ENCODE measurements around the gene MBTPS1.

The MBTPS1 gene

GRCh38 chr16:84116720-84117493, at the start of gene MBTPS1:
Gene MBTPS1, minus strand, starts transcription at chr16:84116942. Its CDS starts 15,159 bp downstream, at chr16:84101783.
- no peaks in the 10 kb centered on the region for H3K9me3 ChIP-seq (ENCODE audit: low read length)
- no peaks in the 10 kb centered on the region for H3K27me3 ChIP-seq (ENCODE audit: control insufficient read depth in 1 of 2, insufficient read depth in 2 of 2, low read length in 2 of 2)
- peak within 1 kb of the TSS; percentile 80 for H3K9ac ChIP-seq (ENCODE audit: low read length)
- peak within 1 kb of the TSS; percentile 90 for H3K27ac ChIP-seq (ENCODE audit: low read depth, low read length)
- H3K4me3 ChIP-seq (ENCODE audit: low read depth in 1 of 2, low read length in 2 of 2) = peak within 1 kb of the TSS; percentile 94 to 95
- H3K4me1 ChIP-seq (ENCODE audit: insufficient read depth, low read length) = peaks cover 16% of the 10 kb centered on the region
- H3K36me3 ChIP-seq (ENCODE audit: insufficient read depth, low read length) = no peaks in the 10 kb centered on the region

- Histone ChIP-seq H3K4me3 (ENCODE audit: low read depth in 1 of 2, low read length in 2 of 2) (no peak overlapping the region), H3K9ac (ENCODE audit: low read length) (no peak overlapping the region), H3K9me3 (ENCODE audit: low read length) (no peaks in the 10 kb centered on the region), H3K36me3 (ENCODE audit: insufficient read depth, low read length) (no peaks in the 10 kb centered on the region), H3K4me1 (ENCODE audit: insufficient read depth, low read length) (no peaks in the 10 kb centered on the region), H3K27ac (ENCODE audit: low read depth, low read length) (no peak overlapping the region), H3K27me3 (ENCODE audit: control insufficient read depth in 1 of 2, insufficient read depth in 2 of 2, low read length in 2 of 2) (peaks cover 0 to 9% of the 10 kb centered on the region in 2 donors)
These were observed 49.0 kb upstream of the MBTPS1 start for GRCh38 chr16:84165746-84166145.

GRCh38 chr16:84161801-84162200, 45.1 kb upstream of the MBTPS1 start:
- H3K4me3 ChIP-seq (ENCODE audit: low read depth in 1 of 2, low read length in 2 of 2) = no peak overlapping the region
- no peaks in the 10 kb centered on the region for H3K36me3 ChIP-seq (ENCODE audit: insufficient read depth, low read length)
- peaks cover 0 to 4% of the 10 kb centered on the region in 2 donors for H3K27me3 ChIP-seq (ENCODE audit: control insufficient read depth in 1 of 2, insufficient read depth in 2 of 2, low read length in 2 of 2)
- no peak overlapping the region for H3K9ac ChIP-seq (ENCODE audit: low read length)
- no peaks in the 10 kb centered on the region for H3K9me3 ChIP-seq (ENCODE audit: low read length)
- H3K4me1 ChIP-seq (ENCODE audit: insufficient read depth, low read length) = no peaks in the 10 kb centered on the region
- H3K27ac ChIP-seq (ENCODE audit: low read depth, low read length) = no peak overlapping the region

- Histone ChIP-seq H3K27me3 (ENCODE audit: control insufficient read depth in 1 of 2, insufficient read depth in 2 of 2, low read length in 2 of 2) (peaks cover 0 to 4% of the 10 kb centered on the region in 2 donors), H3K36me3 (ENCODE audit: insufficient read depth, low read length) (no peaks in the 10 kb centered on the region), H3K4me1 (ENCODE audit: insufficient read depth, low read length) (no peaks in the 10 kb centered on the region)
These were observed 44.3 kb upstream of the MBTPS1 start for GRCh38 chr16:84161037-84161436.

GRCh38 chr16:84159800-84160199, 43.1 kb upstream of the MBTPS1 start:
- H3K9ac ChIP-seq (ENCODE audit: low read length) = no peak overlapping the region
- no peak overlapping the region for H3K4me3 ChIP-seq (ENCODE audit: low read depth in 1 of 2, low read length in 2 of 2)
- H3K27me3 ChIP-seq (ENCODE audit: control insufficient read depth in 1 of 2, insufficient read depth in 2 of 2, low read length in 2 of 2) = peaks cover 0 to 4% of the 10 kb centered on the region in 2 donors
- no peak overlapping the region for H3K27ac ChIP-seq (ENCODE audit: low read depth, low read length)
- H3K36me3 ChIP-seq (ENCODE audit: insufficient read depth, low read length) = no peaks in the 10 kb centered on the region
- H3K9me3 ChIP-seq (ENCODE audit: low read length) = no peaks in the 10 kb centered on the region
- H3K4me1 ChIP-seq (ENCODE audit: insufficient read depth, low read length) = no peaks in the 10 kb centered on the region

More at GRCh38 chr16:84161037-84161436, 44.3 kb upstream of the MBTPS1 start:
- Histone ChIP-seq H3K4me3 (ENCODE audit: low read depth in 1 of 2, low read length in 2 of 2) (no peak overlapping the region), H3K9ac (ENCODE audit: low read length) (no peak overlapping the region), H3K9me3 (ENCODE audit: low read length) (no peaks in the 10 kb centered on the region), H3K27ac (ENCODE audit: low read depth, low read length) (no peak overlapping the region)

- H3K4me1 ChIP-seq (ENCODE audit: insufficient read depth, low read length) = no peaks in the 10 kb centered on the region
- no peaks in the 10 kb centered on the region for H3K36me3 ChIP-seq (ENCODE audit: insufficient read depth, low read length)
- H3K9ac ChIP-seq (ENCODE audit: low read length) = no peak overlapping the region
- no peaks in the 10 kb centered on the region for H3K9me3 ChIP-seq (ENCODE audit: low read length)
- no peak overlapping the region for H3K4me3 ChIP-seq (ENCODE audit: low read depth in 1 of 2, low read length in 2 of 2)
- H3K27me3 ChIP-seq (ENCODE audit: control insufficient read depth in 1 of 2, insufficient read depth in 2 of 2, low read length in 2 of 2) = peaks cover 0 to 4% of the 10 kb centered on the region in 2 donors
- no peak overlapping the region for H3K27ac ChIP-seq (ENCODE audit: low read depth, low read length)
These were observed 42.3 kb upstream of the MBTPS1 start for GRCh38 chr16:84159007-84159406.

- Histone ChIP-seq H3K4me1 (ENCODE audit: insufficient read depth, low read length) (no peaks in the 10 kb centered on the region), H3K36me3 (ENCODE audit: insufficient read depth, low read length) (no peaks in the 10 kb centered on the region), H3K27ac (ENCODE audit: low read depth, low read length) (no peak overlapping the region), H3K9ac (ENCODE audit: low read length) (no peak overlapping the region), H3K27me3 (ENCODE audit: control insufficient read depth in 1 of 2, insufficient read depth in 2 of 2, low read length in 2 of 2) (peaks cover 0 to 4% of the 10 kb centered on the region in 2 donors), H3K9me3 (ENCODE audit: low read length) (no peaks in the 10 kb centered on the region), H3K4me3 (ENCODE audit: low read depth in 1 of 2, low read length in 2 of 2) (no peak overlapping the region)
These were observed 39.6 kb upstream of the MBTPS1 start for GRCh38 chr16:84156342-84156784.

GRCh38 chr16:84155771-84156170, 39.0 kb upstream of the MBTPS1 start:
- Histone ChIP-seq H3K4me3 (ENCODE audit: low read depth in 1 of 2, low read length in 2 of 2) (no peak overlapping the region), H3K36me3 (ENCODE audit: insufficient read depth, low read length) (no peaks in the 10 kb centered on the region), H3K27me3 (ENCODE audit: control insufficient read depth in 1 of 2, insufficient read depth in 2 of 2, low read length in 2 of 2) (no peaks in the 10 kb centered on the region), H3K9ac (ENCODE audit: low read length) (no peak overlapping the region), H3K27ac (ENCODE audit: low read depth, low read length) (no peak overlapping the region), H3K4me1 (ENCODE audit: insufficient read depth, low read length) (no peaks in the 10 kb centered on the region), H3K9me3 (ENCODE audit: low read length) (no peaks in the 10 kb centered on the region)

GRCh38 chr16:84155226-84155625, 38.5 kb upstream of the MBTPS1 start:
- H3K4me3 ChIP-seq (ENCODE audit: low read depth in 1 of 2, low read length in 2 of 2) = no peak overlapping the region
- no peaks in the 10 kb centered on the region for H3K4me1 ChIP-seq (ENCODE audit: insufficient read depth, low read length)
- no peak overlapping the region for H3K9ac ChIP-seq (ENCODE audit: low read length)
- no peak overlapping the region for H3K27ac ChIP-seq (ENCODE audit: low read depth, low read length)
- H3K27me3 ChIP-seq (ENCODE audit: control insufficient read depth in 1 of 2, insufficient read depth in 2 of 2, low read length in 2 of 2) = no peaks in the 10 kb centered on the region
- no peaks in the 10 kb centered on the region for H3K36me3 ChIP-seq (ENCODE audit: insufficient read depth, low read length)
- no peaks in the 10 kb centered on the region for H3K9me3 ChIP-seq (ENCODE audit: low read length)

GRCh38 chr16:84153660-84154214, 37.0 kb upstream of the MBTPS1 start:
- Histone ChIP-seq H3K27me3 (ENCODE audit: control insufficient read depth in 1 of 2, insufficient read depth in 2 of 2, low read length in 2 of 2) (no peaks in the 10 kb centered on the region), H3K4me3 (ENCODE audit: low read depth in 1 of 2, low read length in 2 of 2) (no peak overlapping the region), H3K36me3 (ENCODE audit: insufficient read depth, low read length) (no peaks in the 10 kb centered on the region), H3K9ac (ENCODE audit: low read length) (no peak overlapping the region), H3K9me3 (ENCODE audit: low read length) (no peaks in the 10 kb centered on the region), H3K4me1 (ENCODE audit: insufficient read depth, low read length) (no peaks in the 10 kb centered on the region), H3K27ac (ENCODE audit: low read depth, low read length) (no peak overlapping the region)

- no peaks in the 10 kb centered on the region for H3K9me3 ChIP-seq (ENCODE audit: low read length)
- H3K4me1 ChIP-seq (ENCODE audit: insufficient read depth, low read length) = no peaks in the 10 kb centered on the region
- no peaks in the 10 kb centered on the region for H3K27me3 ChIP-seq (ENCODE audit: control insufficient read depth in 1 of 2, insufficient read depth in 2 of 2, low read length in 2 of 2)
- H3K9ac ChIP-seq (ENCODE audit: low read length) = no peak overlapping the region
- H3K4me3 ChIP-seq (ENCODE audit: low read depth in 1 of 2, low read length in 2 of 2) = no peak overlapping the region
- H3K27ac ChIP-seq (ENCODE audit: low read depth, low read length) = no peak overlapping the region
- H3K36me3 ChIP-seq (ENCODE audit: insufficient read depth, low read length) = no peaks in the 10 kb centered on the region
These were observed 34.2 kb upstream of the MBTPS1 start for GRCh38 chr16:84150926-84151325.

Data from muscle layer of colon (tissue), 2 donors.